DOHH2 (cell line): ENCODE results near the gene HLA-DOA.

ENCODE experiments used
- H3F3A ChIP-seq: fragments of 200-600 bp; sonication (generic), shearing (Covaris generic); 2 replicates; pipeline ENCODE4 v1.6.0; 2016; ENCODE audit warnings: antibody characterized with exemption, mild to moderate bottlenecking; ENCODE audit not compliant: control insufficient read depth, insufficient read depth
- H3K27ac ChIP-seq: fragments of 200-600 bp; sonication (generic); 2 replicates; pipeline ENCODE4 v1.5.1; 2014; ENCODE audit warnings: low read depth, mild to moderate bottlenecking, low read length, moderate library complexity
- H3K27me3 ChIP-seq: fragments of 200-600 bp; sonication (generic); 2 replicates; pipeline ENCODE4 v1.6.1; 2014; ENCODE audit warnings: mild to moderate bottlenecking, low read length, mixed read lengths; ENCODE audit not compliant: control insufficient read depth
- H3K36me3 ChIP-seq: fragments of 200-600 bp; sonication (generic); 2 replicates; pipeline ENCODE4 v1.6.1; 2014; ENCODE audit warnings: mild to moderate bottlenecking, low read length, moderate library complexity, mixed read lengths; ENCODE audit not compliant: control insufficient read depth
- H3K4me1 ChIP-seq: fragments of 200-600 bp; sonication (generic); 2 replicates; pipeline ENCODE4 v1.6.1; 2014; ENCODE audit warnings: mild to moderate bottlenecking, low read length, mixed read lengths; ENCODE audit not compliant: control insufficient read depth
- H3K4me2 ChIP-seq: fragments of 200-600 bp; sonication (generic); 2 replicates; pipeline ENCODE4 v1.6.0; 2014; ENCODE audit warnings: mild to moderate bottlenecking, low read length, moderate library complexity
- H3K4me3 ChIP-seq: fragments of 200-600 bp; sonication (generic); 2 replicates; pipeline ENCODE4 v1.5.1; 2014; ENCODE audit warnings: mild to moderate bottlenecking, low read length, mixed read lengths
- H3K79me2 ChIP-seq: fragments of 200-600 bp; sonication (generic); 2 replicates; pipeline ENCODE4 v1.6.1; 2014; ENCODE audit warnings: mild to moderate bottlenecking, low read length, mixed read lengths; ENCODE audit not compliant: control insufficient read depth
- H3K9me2 ChIP-seq: fragments of 200-600 bp; sonication (generic); replicated peaks from 2 replicates; pipeline ENCODE4 v1.6.1; 2014; ENCODE audit warnings: mild to moderate bottlenecking, low read length, mixed read lengths; ENCODE audit not compliant: control insufficient read depth
- H3K9me3 ChIP-seq: fragments of 200-600 bp; sonication (generic); 2 replicates; pipeline ENCODE4 v1.6.1; 2014; ENCODE audit warnings: antibody characterized with exemption, low read length, mixed read lengths; ENCODE audit not compliant: control insufficient read depth, insufficient read depth
- H4K20me1 ChIP-seq: fragments of 200-600 bp; sonication (generic); 2 replicates; pipeline ENCODE4 v1.6.0; 2014; ENCODE audit warnings: low read depth, mild to moderate bottlenecking, antibody characterized with exemption, low read length, moderate library complexity; ENCODE audit not compliant: control insufficient read depth, insufficient read depth
- EZH2phosphoT487 ChIP-seq: fragments of 200-600 bp; sonication (generic); IDR thresholded peaks from 2 replicates; pipeline ENCODE4 v1.6.1; 2017; ENCODE audit warnings: borderline replicate concordance, mild to moderate bottlenecking, antibody characterized with exemption, low read length, moderate library complexity, mixed read lengths
- TF ChIP-seq, protein P1 (sequence below): fragments of 200-600 bp; sonication (generic); IDR thresholded peaks from one replicate; pipeline ENCODE4 v1.5.1; 2014; ENCODE audit warnings: antibody characterized with exemption, mild to moderate bottlenecking, low read depth, low read length; ENCODE audit not compliant: poor library complexity, severe bottlenecking

The HLA-DOA gene

DNA sequence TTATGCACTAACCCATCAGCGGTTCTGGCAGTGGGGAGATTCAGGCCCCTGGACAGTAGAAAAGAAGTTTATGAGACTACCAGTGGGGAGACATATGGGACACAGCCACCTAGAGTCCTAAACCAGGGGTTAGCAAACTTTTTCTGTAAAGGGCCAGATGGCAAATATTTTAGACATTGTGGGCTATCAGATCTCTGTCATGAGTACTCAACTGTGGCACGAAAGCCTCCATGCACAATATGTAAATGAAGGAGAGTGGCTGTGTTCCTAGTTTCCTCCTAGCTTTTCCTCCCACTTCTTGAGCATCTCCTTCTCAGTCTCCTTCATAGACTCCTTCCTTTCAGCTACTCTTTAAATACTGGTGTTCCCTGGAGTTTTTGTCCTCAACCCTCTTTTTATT lies 53.2 kb downstream of the HLA-DOA start:
- Histone ChIP-seq H3K4me2 (peak overlapping the region; percentile 90), H3K79me2 (peaks cover 27% of the 10 kb centered on the region), H3K4me1 (peaks cover 57% of the 10 kb centered on the region), H3K9me3 (no peaks in the 10 kb centered on the region), H4K20me1 (no peaks in the 10 kb centered on the region), H3K27me3 (no peaks in the 10 kb centered on the region), H3F3A (peaks cover 30% of the 10 kb centered on the region), H3K4me3 (peak overlapping the region; percentile 57), H3K36me3 (no peaks in the 10 kb centered on the region; the same call in 1 of the 2 replicates), H3K27ac (peak overlapping the region; percentile 84), H3K9me2 (no peaks in the 10 kb centered on the region)
- TF ChIP-seq, protein P1, sequence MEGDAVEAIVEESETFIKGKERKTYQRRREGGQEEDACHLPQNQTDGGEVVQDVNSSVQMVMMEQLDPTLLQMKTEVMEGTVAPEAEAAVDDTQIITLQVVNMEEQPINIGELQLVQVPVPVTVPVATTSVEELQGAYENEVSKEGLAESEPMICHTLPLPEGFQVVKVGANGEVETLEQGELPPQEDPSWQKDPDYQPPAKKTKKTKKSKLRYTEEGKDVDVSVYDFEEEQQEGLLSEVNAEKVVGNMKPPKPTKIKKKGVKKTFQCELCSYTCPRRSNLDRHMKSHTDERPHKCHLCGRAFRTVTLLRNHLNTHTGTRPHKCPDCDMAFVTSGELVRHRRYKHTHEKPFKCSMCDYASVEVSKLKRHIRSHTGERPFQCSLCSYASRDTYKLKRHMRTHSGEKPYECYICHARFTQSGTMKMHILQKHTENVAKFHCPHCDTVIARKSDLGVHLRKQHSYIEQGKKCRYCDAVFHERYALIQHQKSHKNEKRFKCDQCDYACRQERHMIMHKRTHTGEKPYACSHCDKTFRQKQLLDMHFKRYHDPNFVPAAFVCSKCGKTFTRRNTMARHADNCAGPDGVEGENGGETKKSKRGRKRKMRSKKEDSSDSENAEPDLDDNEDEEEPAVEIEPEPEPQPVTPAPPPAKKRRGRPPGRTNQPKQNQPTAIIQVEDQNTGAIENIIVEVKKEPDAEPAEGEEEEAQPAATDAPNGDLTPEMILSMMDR: no peak
- no peak for TF ChIP-seq EZH2phosphoT487

DNA sequence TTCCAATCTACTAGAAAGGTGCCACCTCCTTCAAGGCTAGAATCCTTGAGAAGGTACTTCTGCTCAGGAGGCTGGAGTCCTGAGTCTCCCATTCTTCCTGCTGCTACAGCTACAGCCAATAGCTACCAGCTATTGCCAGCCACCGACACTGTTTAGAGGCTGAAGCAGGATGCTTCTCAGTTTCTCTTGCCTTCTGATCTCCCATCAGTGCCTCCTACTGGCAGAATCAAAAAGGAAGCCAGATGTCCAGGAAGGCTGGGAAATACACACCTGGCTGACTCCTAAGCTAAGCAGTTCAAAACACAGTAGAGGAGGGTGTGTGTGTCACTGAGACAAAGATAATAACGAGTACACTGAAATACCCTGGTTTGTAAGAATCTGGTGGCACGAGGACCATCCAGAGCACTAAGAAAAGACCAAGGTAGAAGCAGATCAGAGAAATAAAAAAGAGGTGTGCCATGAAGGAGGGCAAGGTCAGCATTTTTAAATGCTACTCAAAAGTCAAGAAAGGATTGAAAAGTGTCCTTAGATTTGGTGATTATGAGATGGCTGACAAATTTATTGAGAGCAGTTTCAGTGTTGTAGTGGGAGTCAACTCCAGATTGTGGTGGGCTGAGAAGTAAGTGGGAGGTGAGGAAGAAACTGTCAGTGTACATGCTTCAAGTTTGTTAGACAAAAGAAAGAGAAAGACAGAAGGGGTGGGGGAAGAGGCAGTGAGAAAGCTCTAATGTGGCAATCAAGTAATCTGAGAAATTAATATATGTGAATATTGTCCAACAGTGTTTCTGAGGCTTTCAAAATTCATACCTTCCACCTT lies 54.2 kb downstream of the HLA-DOA start:
- Histone ChIP-seq H3F3A (peaks cover 30% of the 10 kb centered on the region), H3K27ac (peak overlapping the region; percentile 84), H3K36me3 (peaks cover 4% of the 10 kb centered on the region), H4K20me1 (no peaks in the 10 kb centered on the region), H3K9me2 (no peaks in the 10 kb centered on the region), H3K79me2 (peaks cover 31% of the 10 kb centered on the region), H3K27me3 (no peaks in the 10 kb centered on the region), H3K9me3 (no peaks in the 10 kb centered on the region), H3K4me2 (peak overlapping the region; percentile 90), H3K4me3 (peak overlapping the region; percentile 57), H3K4me1 (peaks cover 67% of the 10 kb centered on the region)
- no peak for TF ChIP-seq EZH2phosphoT487
- TF ChIP-seq, protein P1: peak; percentile 81

GRCh38 chr6:32954267-32954666 lies 55.1 kb downstream of the HLA-DOA start:
- no peaks in the 10 kb centered on the region for H3K27me3 ChIP-seq
- H3K36me3 ChIP-seq: peaks cover 13% of the 10 kb centered on the region
- no peak for TF ChIP-seq EZH2phosphoT487
- TF ChIP-seq, protein P1: no peak
- peak overlapping the region; percentile 57; the same call in 1 of the 2 replicates for H3K4me3 ChIP-seq
- H3F3A ChIP-seq: peaks cover 30% of the 10 kb centered on the region
- H3K27ac ChIP-seq: peak overlapping the region; percentile 84
- H3K9me2 ChIP-seq: no peaks in the 10 kb centered on the region
- H3K4me2 ChIP-seq: peak overlapping the region; percentile 90
- no peaks in the 10 kb centered on the region for H3K9me3 ChIP-seq
- no peaks in the 10 kb centered on the region for H4K20me1 ChIP-seq
- peaks cover 40% of the 10 kb centered on the region for H3K79me2 ChIP-seq
- H3K4me1 ChIP-seq: peaks cover 76% of the 10 kb centered on the region
